HG02840 (cell line): ENCODE data around the gene SPATA7.

ENCODE experiments used
- ATAC-seq: cut with Tn5 transposase; IDR thresholded peaks from one replicate; pipeline ENCODE4 v1.9.1; 2021; ENCODE audit warnings: mild to moderate bottlenecking, moderate library complexity, moderate number of reproducible peaks; ENCODE audit not compliant: unreplicated experiment, low FRiP score

Gene SPATA7

GRCh38 chr14:88479574-88479987 lies 94.1 kb downstream of the SPATA7 start:
- ATAC-seq, result no peak

GRCh38 chr14:88481059-88481458 lies 95.6 kb downstream of the SPATA7 start:
- ATAC-seq, result no peak

GRCh38 chr14:88481794-88482193 lies 96.3 kb downstream of the SPATA7 start:
- ATAC-seq, result no peak

- ATAC-seq, result no peak
Observed at GRCh38 chr14:88482524-88482923, 97.1 kb downstream of the SPATA7 start.
